HCT116 (cell line): Measurements from ENCODE around the gene PCTP. TPM values are rescaled to one million over a fixed set of nuclear protein-coding genes. Genes with fewer than 3 reads are reported as not detected.

Source experiments
- ATAC-seq: fragments of 200-7000 bp; cut with Tn5 transposase; 2 replicates; pipeline ENCODE4 v1.9.1; 2020; ENCODE audit warnings: mild to moderate bottlenecking, moderate library complexity
- BruUV-seq: library from RNA; stranded (reverse); fragments of 400-500 nt; replicated peaks from 2 replicates; lab custom pipeline; 2021; lab: Mats Ljungman, UMichigan
- CTCF ChIA-PET: fragments of 300-600 bp; sonication (Branson Sonifier 250); formaldehyde crosslinking; loops from one replicate; lab custom pipeline; 2021; ENCODE audit warnings: antibody characterized with exemption; lab: Charles Lee
- POLR2A ChIA-PET: fragments of 300-600, 350-600 bp; sonication (Branson Sonifier 250); formaldehyde crosslinking; loops from one replicate; lab custom pipeline; 2021; ENCODE audit warnings: antibody characterized with exemption; lab: Charles Lee
- RAD21 ChIA-PET, 2 experiments: fragments of 300-600 bp; sonication (Branson Sonifier 250); formaldehyde crosslinking; loops; one replicate each; lab custom pipeline; 2023; ENCODE audit warnings: low total read pairs in 2 of 2; ENCODE audit not compliant: uncharacterized antibody in 2 of 2, unreplicated experiment in 2 of 2, low non-redundant PET in 1 of 2; lab: Charles Lee
- DNase-seq: peaks from one replicate; pipeline ENCODE4 v3.0.0-alpha.2; 2010; ENCODE audit warnings: low read depth, low spot score
- H2AFZ ChIP-seq: fragments of 200-600 bp; shearing (Covaris generic), sonication (generic); 2 replicates; pipeline ENCODE4 v1.6.1; 2017; ENCODE audit warnings: low read depth, mixed run types, mixed read lengths, antibody characterized with exemption, low read length; ENCODE audit not compliant: poor library complexity, severe bottlenecking
- H3K27ac ChIP-seq: 2 replicates; pipeline ENCODE4 v1.5.1; 2012; ENCODE audit warnings: low read depth, low read length
- H3K27me3 ChIP-seq: fragments of 200-600 bp; sonication (generic); 2 replicates; pipeline ENCODE4 v1.6.1; 2016; ENCODE audit warnings: mixed run types, low read length, mixed read lengths; ENCODE audit not compliant: insufficient read depth
- H3K36me3 ChIP-seq, 2 experiments: fragments of 200-500 bp in 1 of 2; fragments of 200-600 bp in 1 of 2; sonication (Bioruptor generic) in 1 of 2; sonication (generic) in 1 of 2; 2 replicates each; pipeline versions ENCODE4 v1.5.1 to v1.6.1; 2014 to 2016; ENCODE audit warnings: low read length in 2 of 2, inconsistent platforms in 1 of 2, mixed read lengths in 1 of 2, mixed run types in 1 of 2; ENCODE audit not compliant: insufficient read depth in 2 of 2, control insufficient read depth in 1 of 2
- H3K4me1 ChIP-seq, 2 experiments: fragments of 200-600 bp in 1 of 2; sonication (generic) in 1 of 2; 2 replicates each; pipeline versions ENCODE4 v1.5.1 to v1.6.1; 2012 to 2017; ENCODE audit warnings: low read length in 2 of 2, inconsistent platforms in 1 of 2, mild to moderate bottlenecking in 1 of 2, mixed read lengths in 1 of 2, mixed run types in 1 of 2, moderate library complexity in 1 of 2; ENCODE audit not compliant: insufficient read depth in 2 of 2, control insufficient read depth in 1 of 2
- H3K4me2 ChIP-seq: fragments of 200-600 bp; sonication (generic); 2 replicates; pipeline ENCODE4 v1.6.1; 2017; ENCODE audit warnings: mixed run types, low read length, mixed read lengths
- H3K4me3 ChIP-seq, 2 experiments: fragments of 200-600 bp in 1 of 2; sonication (generic) in 1 of 2; replicated peaks in 1 of 2; 2 replicates each; pipeline ENCODE4 v1.5.1; 2011 to 2016; ENCODE audit warnings: low read length in 2 of 2, control low read depth in 1 of 2, low read depth in 1 of 2, mild to moderate bottlenecking in 1 of 2, mixed read lengths in 1 of 2, mixed run types in 1 of 2
- H3K79me2 ChIP-seq: fragments of 200-600 bp; sonication (generic); 2 replicates; pipeline ENCODE4 v1.6.1; 2017; ENCODE audit warnings: mild to moderate bottlenecking, mixed run types, low read length, moderate library complexity, mixed read lengths; ENCODE audit not compliant: insufficient read depth
- H3K9ac ChIP-seq: fragments of 200-600 bp; sonication (generic); 2 replicates; pipeline ENCODE4 v1.6.1; 2016; ENCODE audit warnings: low read length, mixed read lengths
- H3K9me2 ChIP-seq: fragments of 200-600 bp; sonication (generic), shearing (Covaris generic); 2 replicates; pipeline ENCODE4 v1.6.1; 2017; ENCODE audit warnings: mixed run types, mild to moderate bottlenecking, moderate library complexity; ENCODE audit not compliant: insufficient read depth
- H3K9me3 ChIP-seq, 2 experiments: fragments of 200-500 bp in 1 of 2; fragments of 200-600 bp in 1 of 2; sonication (Bioruptor generic) in 1 of 2; sonication (generic) in 1 of 2; 2 replicates each; pipeline ENCODE4 v1.6.1; 2014 to 2017; ENCODE audit warnings: low read length in 2 of 2, mixed read lengths in 2 of 2, inconsistent platforms in 1 of 2, low read depth in 1 of 2, mild to moderate bottlenecking in 1 of 2, mixed run types in 1 of 2, moderate library complexity in 1 of 2; ENCODE audit not compliant: control insufficient read depth in 1 of 2, insufficient read depth in 1 of 2
- H4K20me1 ChIP-seq: fragments of 200-600 bp; sonication (generic), shearing (Covaris generic); 2 replicates; pipeline ENCODE4 v1.6.1; 2017; ENCODE audit warnings: mixed run types, mild to moderate bottlenecking, moderate library complexity; ENCODE audit not compliant: insufficient read depth
- CBX3 ChIP-seq: IDR thresholded peaks from 2 replicates; pipeline ENCODE4 v1.6.1; 2012; ENCODE audit warnings: low read depth
- EGR1 ChIP-seq: IDR thresholded peaks from 2 replicates; pipeline ENCODE4 v1.6.1; 2012; ENCODE audit warnings: low read depth
- ELF1 ChIP-seq: IDR thresholded peaks from 2 replicates; pipeline ENCODE4 v1.6.1; 2012; ENCODE audit warnings: low read depth, borderline replicate concordance
- EZH2 ChIP-seq: fragments of 200-600 bp; sonication (generic); IDR thresholded peaks from 2 replicates; pipeline ENCODE4 v1.6.1; 2017; ENCODE audit warnings: antibody characterized with exemption, mixed run types
- FOSL1 ChIP-seq: IDR thresholded peaks from 2 replicates; pipeline ENCODE4 v1.6.1; 2012; ENCODE audit warnings: low read depth
- JUND ChIP-seq: IDR thresholded peaks from 2 replicates; pipeline ENCODE4 v1.6.1; 2012
- POLR2A ChIP-seq: IDR thresholded peaks from 2 replicates; pipeline ENCODE4 v1.7.0; 2011; ENCODE audit warnings: borderline replicate concordance; ENCODE audit not compliant: insufficient read depth, insufficient read length; ENCODE audit errors: extremely low read depth
- POLR2AphosphoS5 ChIP-seq: IDR thresholded peaks from 2 replicates; pipeline ENCODE4 v1.6.1; 2011; ENCODE audit warnings: mild to moderate bottlenecking, low read depth, low read length, moderate library complexity
- RAD21 ChIP-seq: IDR thresholded peaks from 2 replicates; pipeline ENCODE4 v1.6.1; 2012; ENCODE audit warnings: low read depth, mild to moderate bottlenecking
- SIN3A ChIP-seq: IDR thresholded peaks from 2 replicates; pipeline ENCODE4 v1.6.1; 2012; ENCODE audit warnings: low read depth
- YY1 ChIP-seq: IDR thresholded peaks from 2 replicates; pipeline ENCODE4 v1.6.1; 2011; ENCODE audit warnings: low read length, low read depth, moderate library complexity, mild to moderate bottlenecking; ENCODE audit not compliant: insufficient replicate concordance; ENCODE audit errors: extremely low read depth
- ZFX ChIP-seq: fragments of 450-650 bp; IDR thresholded peaks from 2 replicates; pipeline ENCODE4 v1.6.1; 2017
- ZNF274 ChIP-seq: fragments of 200-500 bp; sonication (Bioruptor generic); IDR thresholded peaks from 2 replicates; pipeline ENCODE4 v1.6.1; 2014; ENCODE audit warnings: mild to moderate bottlenecking, low read depth, low read length, inconsistent platforms
- intact Hi-C: fragments of 100-400 bp; cut with micrococcal nuclease; formaldehyde crosslinking; loops from 2 replicates; pipeline ENCODE4 v1.10.0; 2022
- total RNA-seq: library from RNA; stranded (reverse); gene quantifications from one replicate; pipeline ENCODE4 v1.2.1, GENCODE V29; 2021; ENCODE audit not compliant: unreplicated experiment
- TF ChIP-seq, protein P1 (sequence below): IDR thresholded peaks from 2 replicates; pipeline ENCODE4 v1.6.1; 2012
- TF ChIP-seq, protein P2 (sequence below): IDR thresholded peaks from 2 replicates; pipeline ENCODE4 v1.6.1; 2012; ENCODE audit warnings: low read depth
- TF ChIP-seq, protein P3 (sequence below): IDR thresholded peaks from 2 replicates; pipeline ENCODE4 v1.6.1; 2011; ENCODE audit warnings: mild to moderate bottlenecking, low read length, moderate library complexity; ENCODE audit not compliant: insufficient replicate concordance; ENCODE audit errors: extremely low read depth

Gene PCTP
- total RNA-seq, 1 experiment from 2014 or later, result 16.3 TPM

DNA sequence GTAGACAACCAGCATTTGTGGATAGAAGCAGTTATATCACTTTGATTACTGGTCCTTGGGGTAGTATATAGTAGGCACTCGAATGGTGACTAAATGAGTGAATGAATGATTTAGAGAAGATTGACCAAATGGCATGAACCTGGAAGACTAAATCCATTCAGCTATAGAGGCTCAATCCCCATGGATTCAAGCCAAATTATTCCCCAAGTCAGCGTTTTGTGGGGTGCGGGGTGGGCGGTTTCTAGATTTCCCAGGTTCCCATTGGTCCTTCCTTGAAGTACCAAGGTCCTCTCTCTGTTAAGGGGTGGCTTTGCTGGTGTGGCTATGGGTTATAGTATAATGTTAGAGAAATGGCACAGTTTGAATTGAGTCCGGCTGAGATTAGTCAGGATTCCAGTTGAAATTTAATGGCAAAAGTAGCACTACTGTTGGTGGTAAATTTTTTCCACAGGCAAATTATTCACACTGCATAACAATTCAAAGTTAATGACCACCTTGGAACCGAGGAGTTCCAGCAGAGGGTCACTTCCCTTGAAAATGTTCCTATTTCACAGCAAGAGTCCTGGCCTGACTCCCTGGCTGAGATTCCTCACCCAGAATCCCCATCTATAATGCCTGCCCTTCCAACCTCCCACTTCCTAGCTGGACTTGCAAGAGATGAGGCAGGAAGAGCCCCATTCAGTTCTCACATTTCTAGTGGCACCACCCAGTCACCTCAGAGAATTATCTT lies 27.7 kb downstream of the PCTP start:
- no TSS peak for BruUV-seq
- Histone ChIP-seq H4K20me1 (no peaks in the 10 kb centered on the region), H3K9me2 (no peaks in the 10 kb centered on the region), H3K4me3 (no peak overlapping the region), H3K4me2 (no peak overlapping the region), H3K36me3 (peaks cover 0 to 4% of the 10 kb centered on the region in 2 experiments; a peak in 1 of 4 replicates), H2AFZ (no peak overlapping the region), H3K27me3 (no peaks in the 10 kb centered on the region), H3K79me2 (no peaks in the 10 kb centered on the region), H3K4me1 (no peaks in the 10 kb centered on the region), H3K9me3 (no peaks in the 10 kb centered on the region), H3K9ac (no peak overlapping the region), H3K27ac (no peak overlapping the region)
- ChIA-PET RAD21 (no interaction called here), CTCF (no interaction called here), POLR2A (no interaction called here)
- DNase-seq, result no peak
- ATAC-seq, result no peak
- TF ChIP-seq POLR2AphosphoS5 (no peak), EGR1 (no peak), SIN3A (no peak), ZFX (no peak), EZH2 (no peak), POLR2A (no peak), YY1 (no peak), RAD21 (no peak), ZNF274 (no peak), CBX3 (no peak), ELF1 (no peak), FOSL1 (no peak), JUND (no peak)
- TF ChIP-seq, protein P1, sequence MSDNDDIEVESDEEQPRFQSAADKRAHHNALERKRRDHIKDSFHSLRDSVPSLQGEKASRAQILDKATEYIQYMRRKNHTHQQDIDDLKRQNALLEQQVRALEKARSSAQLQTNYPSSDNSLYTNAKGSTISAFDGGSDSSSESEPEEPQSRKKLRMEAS, result no peak
- TF ChIP-seq, protein P2, sequence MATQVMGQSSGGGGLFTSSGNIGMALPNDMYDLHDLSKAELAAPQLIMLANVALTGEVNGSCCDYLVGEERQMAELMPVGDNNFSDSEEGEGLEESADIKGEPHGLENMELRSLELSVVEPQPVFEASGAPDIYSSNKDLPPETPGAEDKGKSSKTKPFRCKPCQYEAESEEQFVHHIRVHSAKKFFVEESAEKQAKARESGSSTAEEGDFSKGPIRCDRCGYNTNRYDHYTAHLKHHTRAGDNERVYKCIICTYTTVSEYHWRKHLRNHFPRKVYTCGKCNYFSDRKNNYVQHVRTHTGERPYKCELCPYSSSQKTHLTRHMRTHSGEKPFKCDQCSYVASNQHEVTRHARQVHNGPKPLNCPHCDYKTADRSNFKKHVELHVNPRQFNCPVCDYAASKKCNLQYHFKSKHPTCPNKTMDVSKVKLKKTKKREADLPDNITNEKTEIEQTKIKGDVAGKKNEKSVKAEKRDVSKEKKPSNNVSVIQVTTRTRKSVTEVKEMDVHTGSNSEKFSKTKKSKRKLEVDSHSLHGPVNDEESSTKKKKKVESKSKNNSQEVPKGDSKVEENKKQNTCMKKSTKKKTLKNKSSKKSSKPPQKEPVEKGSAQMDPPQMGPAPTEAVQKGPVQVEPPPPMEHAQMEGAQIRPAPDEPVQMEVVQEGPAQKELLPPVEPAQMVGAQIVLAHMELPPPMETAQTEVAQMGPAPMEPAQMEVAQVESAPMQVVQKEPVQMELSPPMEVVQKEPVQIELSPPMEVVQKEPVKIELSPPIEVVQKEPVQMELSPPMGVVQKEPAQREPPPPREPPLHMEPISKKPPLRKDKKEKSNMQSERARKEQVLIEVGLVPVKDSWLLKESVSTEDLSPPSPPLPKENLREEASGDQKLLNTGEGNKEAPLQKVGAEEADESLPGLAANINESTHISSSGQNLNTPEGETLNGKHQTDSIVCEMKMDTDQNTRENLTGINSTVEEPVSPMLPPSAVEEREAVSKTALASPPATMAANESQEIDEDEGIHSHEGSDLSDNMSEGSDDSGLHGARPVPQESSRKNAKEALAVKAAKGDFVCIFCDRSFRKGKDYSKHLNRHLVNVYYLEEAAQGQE, result no peak
- TF ChIP-seq, protein P3, sequence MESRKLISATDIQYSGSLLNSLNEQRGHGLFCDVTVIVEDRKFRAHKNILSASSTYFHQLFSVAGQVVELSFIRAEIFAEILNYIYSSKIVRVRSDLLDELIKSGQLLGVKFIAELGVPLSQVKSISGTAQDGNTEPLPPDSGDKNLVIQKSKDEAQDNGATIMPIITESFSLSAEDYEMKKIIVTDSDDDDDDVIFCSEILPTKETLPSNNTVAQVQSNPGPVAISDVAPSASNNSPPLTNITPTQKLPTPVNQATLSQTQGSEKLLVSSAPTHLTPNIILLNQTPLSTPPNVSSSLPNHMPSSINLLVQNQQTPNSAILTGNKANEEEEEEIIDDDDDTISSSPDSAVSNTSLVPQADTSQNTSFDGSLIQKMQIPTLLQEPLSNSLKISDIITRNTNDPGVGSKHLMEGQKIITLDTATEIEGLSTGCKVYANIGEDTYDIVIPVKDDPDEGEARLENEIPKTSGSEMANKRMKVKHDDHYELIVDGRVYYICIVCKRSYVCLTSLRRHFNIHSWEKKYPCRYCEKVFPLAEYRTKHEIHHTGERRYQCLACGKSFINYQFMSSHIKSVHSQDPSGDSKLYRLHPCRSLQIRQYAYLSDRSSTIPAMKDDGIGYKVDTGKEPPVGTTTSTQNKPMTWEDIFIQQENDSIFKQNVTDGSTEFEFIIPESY, result no peak
- intact Hi-C loops, result no loop called here
